GM18499 (cell line): Measurements from ENCODE around the gene EPB41L4B.

Experiments used
- ATAC-seq: cut with Tn5 transposase; IDR thresholded peaks from one replicate; pipeline ENCODE4 v1.9.1; 2021; ENCODE audit warnings: moderate number of reproducible peaks; ENCODE audit not compliant: insufficient read depth, unreplicated experiment

Gene EPB41L4B

DNA sequence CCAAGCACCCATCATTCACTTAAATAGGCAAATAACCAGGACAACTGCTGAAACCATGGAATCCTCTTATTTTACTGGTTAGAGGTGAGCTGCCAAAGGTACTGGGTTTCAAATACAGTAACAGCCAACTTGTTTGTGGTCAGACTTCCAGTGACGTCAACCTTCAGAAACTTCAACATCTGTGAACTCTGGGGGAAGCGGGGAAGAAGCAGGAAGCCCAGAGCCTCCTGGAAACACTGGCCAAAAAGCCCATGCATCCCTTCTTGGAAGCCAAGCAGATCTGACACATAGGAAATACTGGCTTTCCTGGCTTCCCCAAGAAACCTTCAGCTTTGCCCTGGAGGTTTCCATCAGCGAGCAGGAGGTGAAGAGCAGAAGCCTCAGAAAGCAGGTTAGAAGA is 148.9 kb downstream of the EPB41L4B start:
- no peak for ATAC-seq

GRCh38 chr9:109168170-109168569 is 152.7 kb downstream of the EPB41L4B start:
- ATAC-seq = no peak

DNA sequence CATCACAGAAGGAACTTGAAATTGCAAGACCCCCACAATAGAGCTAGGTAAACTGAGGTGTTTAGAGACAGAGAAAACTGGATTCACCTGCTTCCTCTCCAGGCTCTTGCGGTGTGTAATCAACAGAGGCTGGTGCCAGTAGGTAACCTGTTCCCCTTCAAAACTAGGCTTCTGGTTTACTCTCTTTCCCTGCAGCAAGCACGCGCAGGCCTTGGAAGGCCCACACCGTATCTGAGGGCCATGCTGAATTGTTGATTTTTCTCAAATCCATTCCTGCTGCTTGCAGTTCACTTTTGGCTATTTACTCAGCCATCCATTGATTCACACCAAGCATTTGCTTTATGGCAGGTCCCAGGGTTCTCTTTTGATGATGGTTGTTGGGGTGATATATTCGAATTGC is 153.1 kb downstream of the EPB41L4B start:
- ATAC-seq = no peak

- ATAC-seq = no peak
Measured at GRCh38 chr9:109166771-109167601, 153.9 kb downstream of the EPB41L4B start, which contains the start of gene FRRS1L. TSS of gene FRRS1L (minus strand) at chr9:109167249. CDS start at chr9:109167138, 111 bp downstream.

- no peak for ATAC-seq
Measured at GRCh38 chr9:109166171-109166770, 154.6 kb downstream of the EPB41L4B start.

DNA sequence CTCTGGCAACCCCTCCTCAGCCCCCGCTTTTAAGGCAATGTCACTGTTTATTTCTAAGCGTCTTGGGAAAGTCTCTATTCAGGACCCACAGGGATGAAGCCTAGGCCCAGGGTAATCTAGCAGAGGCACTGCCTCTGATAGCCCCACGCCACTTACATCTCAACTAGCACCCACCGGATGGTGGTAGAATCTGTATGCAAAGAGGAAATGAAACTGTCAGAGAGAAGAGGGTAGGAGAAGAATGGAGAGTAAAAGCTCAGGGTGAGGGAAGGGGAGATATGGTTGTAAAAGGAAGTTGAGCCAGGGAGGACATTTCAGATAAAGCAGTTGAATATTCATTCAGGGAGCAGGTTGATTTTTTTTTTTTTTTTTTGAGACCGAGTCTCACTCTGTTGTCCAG is 156.8 kb downstream of the EPB41L4B start:
- peak; percentile 55 for ATAC-seq

DNA sequence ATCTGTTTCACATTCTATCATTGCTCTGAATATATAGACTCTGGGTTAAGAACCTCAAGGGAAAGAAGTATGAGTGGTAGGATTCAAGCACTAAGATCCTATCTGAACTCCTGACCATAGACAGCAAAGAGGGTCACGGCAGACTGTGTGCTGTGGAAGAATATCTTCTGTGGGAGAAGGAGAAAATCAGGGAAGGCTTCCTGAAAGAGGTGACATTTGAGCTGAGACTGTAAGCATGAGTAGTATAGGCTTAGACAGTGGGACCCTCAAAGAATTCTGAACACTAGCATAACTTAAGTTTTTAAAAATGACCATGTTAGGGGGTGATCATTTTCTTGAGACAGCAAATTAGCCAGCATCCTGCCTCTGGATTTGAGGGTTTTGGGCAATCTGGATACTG is 157.7 kb downstream of the EPB41L4B start:
- no peak for ATAC-seq

DNA sequence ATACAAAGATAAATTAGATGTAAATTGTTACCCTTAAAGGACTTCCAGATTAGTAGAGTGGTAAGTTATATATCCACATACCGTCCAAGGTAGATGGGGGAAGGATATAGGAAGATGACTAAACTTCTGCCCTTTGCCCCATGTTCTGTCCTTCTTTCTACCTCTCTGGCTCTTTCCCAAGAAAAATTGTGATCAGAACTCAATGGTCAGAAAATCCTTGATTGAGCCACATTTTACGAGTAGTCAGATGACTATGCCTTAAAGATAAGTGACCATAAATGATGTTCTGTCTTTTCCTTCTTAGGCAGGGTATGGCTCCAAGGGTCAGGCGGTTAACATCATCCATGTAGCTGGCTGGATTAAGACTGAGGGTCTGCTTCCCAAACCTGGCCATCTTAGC is 158.2 kb downstream of the EPB41L4B start:
- ATAC-seq = no peak

- ATAC-seq = no peak
Measured at GRCh38 chr9:109161471-109161870, 159.4 kb downstream of the EPB41L4B start.

GRCh38 chr9:109159583-109159982 is 161.3 kb downstream of the EPB41L4B start:
- ATAC-seq = no peak

GRCh38 chr9:109158651-109159050 is 162.2 kb downstream of the EPB41L4B start:
- no peak for ATAC-seq

GRCh38 chr9:109156708-109157107 is 164.2 kb downstream of the EPB41L4B start:
- no peak for ATAC-seq

GRCh38 chr9:109150925-109151545 is 169.8 kb downstream of the EPB41L4B start:
- no peak for ATAC-seq

DNA sequence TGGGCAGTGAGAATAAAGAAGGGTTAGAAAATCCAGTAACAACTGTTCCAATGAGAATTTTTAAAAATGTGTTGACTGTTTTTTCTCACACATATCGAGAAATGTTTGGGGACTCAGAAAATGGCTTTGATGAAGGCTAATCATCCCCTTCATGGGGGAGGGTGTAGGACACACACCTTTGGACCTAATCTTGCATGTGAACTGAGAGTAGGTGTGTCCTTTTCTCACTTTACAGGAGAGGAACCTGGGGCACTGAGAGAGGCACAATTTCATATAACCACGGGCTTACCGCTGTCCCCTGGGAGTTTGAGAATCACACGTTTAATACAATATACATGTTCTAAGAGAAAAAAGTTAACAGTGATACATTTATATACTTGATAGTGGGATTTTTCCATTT is 171.1 kb downstream of the EPB41L4B start:
- ATAC-seq = no peak

DNA sequence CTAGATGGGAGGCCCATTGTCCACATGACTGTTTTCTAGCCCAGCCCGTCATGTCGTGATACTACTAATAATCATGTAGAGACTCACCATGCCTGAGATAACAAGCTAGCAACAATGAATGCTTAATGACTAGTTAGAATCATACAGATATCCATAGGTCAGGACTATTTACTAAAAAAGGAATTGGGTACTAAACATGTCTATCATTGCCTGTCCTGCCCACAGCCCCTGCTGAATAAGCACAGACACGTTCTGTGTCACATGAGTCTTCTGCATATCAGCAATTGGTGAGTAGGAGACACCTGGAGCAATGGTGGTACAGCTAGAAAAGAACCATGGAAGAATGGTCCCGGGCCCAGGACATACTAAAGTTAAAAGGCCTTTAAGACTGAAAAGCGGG is 171.8 kb downstream of the EPB41L4B start:
- no peak for ATAC-seq

DNA sequence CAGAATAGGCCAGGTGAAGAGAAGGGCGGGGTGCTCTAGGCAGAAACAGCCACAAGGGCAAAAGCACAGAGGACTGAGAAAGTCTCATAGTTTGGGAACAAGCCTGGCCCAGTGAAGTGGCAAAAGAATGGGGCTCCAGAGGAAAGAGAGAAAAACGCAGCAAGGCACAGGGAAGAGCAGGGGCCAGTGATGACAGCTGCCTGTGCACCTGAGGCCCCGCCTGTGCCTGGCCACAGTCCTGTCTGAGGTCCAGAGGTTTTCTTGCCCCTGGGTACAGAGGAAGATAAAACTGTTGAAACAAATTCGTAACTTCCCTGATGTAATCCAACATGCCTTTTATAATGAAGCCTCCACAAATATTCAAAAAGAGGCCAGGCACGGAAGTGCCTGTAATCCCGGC is 175.8 kb downstream of the EPB41L4B start:
- no peak for ATAC-seq

DNA sequence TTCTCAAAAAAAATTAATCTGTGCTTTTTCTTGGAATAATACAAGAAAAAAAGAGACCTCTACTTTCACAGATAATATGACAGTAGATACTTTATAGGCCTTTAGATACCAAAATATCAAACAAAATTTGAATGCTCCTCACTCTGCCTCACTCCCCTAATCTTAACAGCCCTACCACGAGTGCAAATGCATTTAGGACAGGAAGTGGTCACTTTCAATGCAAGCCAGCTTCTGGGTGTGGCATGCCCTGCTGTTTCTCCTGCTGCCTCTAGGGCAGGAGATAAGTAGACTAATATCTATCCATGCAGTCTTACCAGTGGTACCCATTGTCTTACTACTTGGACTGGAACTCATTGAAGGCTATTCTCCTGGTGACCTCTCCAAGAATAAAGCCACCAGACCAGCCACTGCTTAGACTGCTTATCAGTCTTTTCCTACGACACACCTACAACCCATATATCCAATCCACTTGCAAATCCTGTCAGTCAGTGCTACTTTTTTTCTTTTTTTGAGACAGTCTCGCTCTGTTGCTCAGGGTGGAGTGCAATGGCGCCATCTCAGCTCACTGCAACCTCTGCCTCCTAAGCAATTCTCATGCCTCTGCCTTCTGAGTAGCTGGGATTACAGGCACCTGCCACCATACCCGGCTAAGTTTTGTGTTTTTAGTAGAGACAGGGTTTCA is 176.8 kb downstream of the EPB41L4B start:
- no peak for ATAC-seq

GRCh38 chr9:109141375-109141774 is 179.5 kb downstream of the EPB41L4B start:
- no peak for ATAC-seq

- ATAC-seq = no peak
Measured at GRCh38 chr9:109139851-109140250, 181.0 kb downstream of the EPB41L4B start.

DNA sequence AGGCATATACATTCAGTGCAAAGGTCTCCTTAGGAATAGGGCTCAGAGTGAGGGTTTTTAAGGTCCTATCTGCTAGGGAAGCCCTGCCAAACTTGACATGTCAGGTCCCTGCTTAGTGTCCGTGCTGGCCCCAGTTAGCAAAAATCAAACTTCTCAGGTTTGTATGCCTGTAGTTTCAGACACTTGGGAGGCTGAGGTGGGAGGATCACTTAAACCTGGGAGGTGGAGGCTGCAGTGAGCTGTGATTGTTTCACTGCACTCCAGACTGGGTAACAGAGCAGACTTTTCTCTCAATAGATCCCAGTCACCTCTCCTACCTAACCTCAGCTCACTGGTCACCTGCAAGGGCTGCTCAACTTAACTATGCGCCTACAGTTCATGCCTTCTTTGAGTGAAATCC is 182.4 kb downstream of the EPB41L4B start:
- ATAC-seq = no peak

- no peak for ATAC-seq
Measured at GRCh38 chr9:109134167-109134578, 186.7 kb downstream of the EPB41L4B start.
